Testis (tissue), 3 donors: ENCODE measurements around the gene GRIP1. TPM values are rescaled to one million over a fixed set of nuclear protein-coding genes. Genes with fewer than 3 reads are reported as not detected.

Source experiments
- DNase-seq: peaks from one replicate; pipeline ENCODE4 v3.0.0-alpha.2; 2019
- H3K27ac ChIP-seq, 2 donors: fragments of 200-600 bp; sonication (generic); one replicate each; pipeline ENCODE4 v1.5.1; 2019
- H3K27me3 ChIP-seq: fragments of 200-600 bp; sonication (generic); one replicate; pipeline ENCODE4 v1.5.1; 2019
- H3K36me3 ChIP-seq: fragments of 200-600 bp; sonication (generic); one replicate; pipeline ENCODE4 v1.5.1; 2017; ENCODE audit warnings: low read depth; ENCODE audit errors: missing control alignments
- H3K4me1 ChIP-seq: fragments of 200-600 bp; sonication (generic); one replicate; pipeline ENCODE4 v1.5.1; 2019
- H3K4me3 ChIP-seq, 2 donors: fragments of 200-600 bp; sonication (generic); one replicate each; pipeline ENCODE4 v1.5.1; 2017 to 2019
- H3K9me3 ChIP-seq: fragments of 200-600 bp; sonication (generic); one replicate; pipeline ENCODE4 v1.5.1; 2017
- POLR2A ChIP-seq: fragments of 450-650 bp; IDR thresholded peaks from one replicate; pipeline ENCODE4 v1.6.1; 2017; ENCODE audit warnings: antibody characterized with exemption, mild to moderate bottlenecking, moderate library complexity
- WGBS, 2 donors: methylation state at CpG; one replicate each; pipeline ENCODE4 v1.1.5; 2018; 5-methylcytosine and 5-hydroxymethylcytosine counted together
- intact Hi-C: fragments of 100-400 bp; cut with DNase I; formaldehyde crosslinking; loops from one replicate; pipeline ENCODE4 v1.15.1; 2023; ENCODE audit warnings: low total_unique reads
- polyA plus RNA-seq: library from polyadenylated mRNA; stranded (reverse); fragments of 350-450 nt; fragmentation: Illumina TruSeq; extraction: RNeasy Lipid Tissue Mini Kit (QIAGEN cat#74804); gene quantifications from one replicate; pipeline ENCODE4 v1.2.3, GENCODE V29; 2014; ENCODE audit warnings: low read depth, low replicate concordance; ENCODE audit not compliant: insufficient read depth
- total RNA-seq, 2 donors: library from RNA; depleted of rRNA; stranded (reverse); fragments of >200 nt; gene quantifications; one replicate each; pipeline ENCODE4 v1.2.3, GENCODE V29; 2016
- TF ChIP-seq, protein P1 (sequence below), 3 experiments: fragments of 450-650 bp in 2 of 3; fragments of 200-600 bp in 1 of 3; sonication (generic) in 1 of 3; IDR thresholded peaks; one replicate each; pipeline ENCODE4 v1.5.1; 2016 to 2019; ENCODE audit warnings: antibody characterized with exemption in 3 of 3, mild to moderate bottlenecking in 2 of 3, moderate library complexity in 1 of 3

GRIP1 gene
- total and polyA plus RNA-seq, 3 donors from 2014 or later = 12.0 to 14.0 (median 12.9) TPM

DNA sequence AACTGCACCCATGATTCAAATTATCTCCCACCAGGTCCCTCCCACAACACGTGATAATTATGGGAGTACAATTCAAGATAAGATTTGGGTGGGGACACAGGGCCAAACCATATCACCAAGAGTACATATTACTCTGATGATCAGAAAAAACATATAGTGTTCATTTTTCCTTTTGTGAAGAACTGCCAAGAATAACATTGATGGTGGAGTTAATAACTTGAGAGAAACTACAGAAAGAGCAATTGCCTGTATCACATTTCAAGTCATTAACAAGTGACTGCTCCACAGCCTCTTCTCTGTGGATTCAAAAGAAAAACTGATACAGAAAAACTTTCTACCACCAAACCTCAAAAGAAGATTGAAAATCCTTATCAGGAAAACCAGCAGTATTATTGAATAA is 34.7 kb downstream of the GRIP1 start:
- WGBS, 2 donors = 22 to 38% methylated on average over 1 of the region's 1 CpG
- H3K36me3 ChIP-seq = no peaks in the 10 kb centered on the region
- no peak overlapping the region for H3K4me3 ChIP-seq
- no peaks in the 10 kb centered on the region for H3K27me3 ChIP-seq
- H3K4me1 ChIP-seq = no peaks in the 10 kb centered on the region
- intact Hi-C loops = no loop called here
- no peak overlapping the region for H3K27ac ChIP-seq
- TF ChIP-seq, protein P1, sequence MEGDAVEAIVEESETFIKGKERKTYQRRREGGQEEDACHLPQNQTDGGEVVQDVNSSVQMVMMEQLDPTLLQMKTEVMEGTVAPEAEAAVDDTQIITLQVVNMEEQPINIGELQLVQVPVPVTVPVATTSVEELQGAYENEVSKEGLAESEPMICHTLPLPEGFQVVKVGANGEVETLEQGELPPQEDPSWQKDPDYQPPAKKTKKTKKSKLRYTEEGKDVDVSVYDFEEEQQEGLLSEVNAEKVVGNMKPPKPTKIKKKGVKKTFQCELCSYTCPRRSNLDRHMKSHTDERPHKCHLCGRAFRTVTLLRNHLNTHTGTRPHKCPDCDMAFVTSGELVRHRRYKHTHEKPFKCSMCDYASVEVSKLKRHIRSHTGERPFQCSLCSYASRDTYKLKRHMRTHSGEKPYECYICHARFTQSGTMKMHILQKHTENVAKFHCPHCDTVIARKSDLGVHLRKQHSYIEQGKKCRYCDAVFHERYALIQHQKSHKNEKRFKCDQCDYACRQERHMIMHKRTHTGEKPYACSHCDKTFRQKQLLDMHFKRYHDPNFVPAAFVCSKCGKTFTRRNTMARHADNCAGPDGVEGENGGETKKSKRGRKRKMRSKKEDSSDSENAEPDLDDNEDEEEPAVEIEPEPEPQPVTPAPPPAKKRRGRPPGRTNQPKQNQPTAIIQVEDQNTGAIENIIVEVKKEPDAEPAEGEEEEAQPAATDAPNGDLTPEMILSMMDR (IDR thresholded peaks at IDR 0.05) = no peak
- TF ChIP-seq POLR2A = no peak
- H3K9me3 ChIP-seq = no peaks in the 10 kb centered on the region
- no peak for DNase-seq

DNA sequence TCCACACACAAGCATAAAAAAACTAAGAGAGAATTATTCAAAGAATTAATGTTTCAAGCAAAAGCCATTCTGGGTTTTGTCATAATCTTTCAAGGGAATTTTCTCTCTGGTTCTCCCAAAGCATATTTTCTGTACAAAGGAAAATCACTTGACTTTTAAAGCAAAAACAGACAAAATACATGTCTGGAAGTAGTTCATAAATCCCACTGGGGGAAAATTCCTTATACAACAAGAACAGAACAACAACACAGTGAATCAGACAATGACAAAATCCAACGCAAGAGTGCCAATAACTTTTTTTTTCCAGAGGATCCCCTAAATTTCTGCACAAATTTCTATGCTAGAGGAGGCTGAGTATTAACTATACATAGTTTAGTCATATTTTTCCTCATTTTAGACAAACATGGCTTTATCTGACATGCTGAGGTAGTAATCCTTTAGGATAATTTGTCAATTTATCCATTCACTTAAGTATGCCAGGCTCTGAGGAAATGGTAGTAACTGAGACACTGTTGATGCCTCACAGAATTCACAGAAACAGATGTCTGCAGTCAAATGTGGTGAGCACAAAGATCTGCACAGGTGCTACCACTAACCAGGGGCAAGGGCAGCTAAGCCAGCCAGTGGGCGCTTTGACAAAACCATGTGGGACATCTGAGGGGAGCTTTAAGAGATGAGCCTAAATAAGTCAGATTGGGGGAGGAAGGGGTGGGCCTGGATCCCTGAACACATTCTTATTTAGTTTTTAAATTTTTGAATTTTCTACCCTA is 38.0 kb downstream of the GRIP1 start:
- 80 to 83% methylated on average over 2 of the region's 2 CpGs for WGBS, 2 donors
- H3K27me3 ChIP-seq = no peaks in the 10 kb centered on the region
- no peaks in the 10 kb centered on the region for H3K36me3 ChIP-seq
- no peak overlapping the region for H3K27ac ChIP-seq
- TF ChIP-seq, protein P1 (IDR thresholded peaks at IDR 0.05) = no peak
- no peak for TF ChIP-seq POLR2A
- DNase-seq = no peak
- intact Hi-C loops = no loop called here
- no peaks in the 10 kb centered on the region for H3K4me1 ChIP-seq
- no peaks in the 10 kb centered on the region for H3K9me3 ChIP-seq
- no peak overlapping the region for H3K4me3 ChIP-seq

DNA sequence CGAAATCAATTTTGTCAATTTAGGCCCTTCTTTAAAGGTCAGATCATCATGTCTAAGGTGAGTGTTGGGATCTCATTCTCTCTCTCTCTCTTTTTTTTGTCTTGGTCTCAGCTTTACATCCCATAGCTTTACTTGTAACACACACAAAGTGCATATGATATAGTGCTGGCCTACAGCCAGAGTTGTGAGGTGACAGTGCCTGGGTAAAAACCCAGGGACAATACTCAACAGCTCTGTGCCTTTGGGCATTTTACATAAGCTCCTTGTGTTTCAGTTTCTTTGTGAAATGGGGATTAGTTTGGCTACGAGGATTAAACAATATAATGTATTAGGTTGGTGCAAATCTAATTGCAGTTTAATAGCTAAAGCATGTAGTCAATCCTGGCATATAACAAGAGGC is 40.2 kb downstream of the GRIP1 start:
- H3K4me1 ChIP-seq = no peaks in the 10 kb centered on the region
- no peak for DNase-seq
- WGBS, 2 donors = 90 to 98% methylated on average over 2 of the region's 2 CpGs
- H3K27ac ChIP-seq = no peak overlapping the region
- intact Hi-C loops = no loop called here
- TF ChIP-seq, protein P1 (IDR thresholded peaks at IDR 0.05) = no peak
- no peak for TF ChIP-seq POLR2A
- H3K4me3 ChIP-seq = no peak overlapping the region
- H3K9me3 ChIP-seq = no peaks in the 10 kb centered on the region
- no peaks in the 10 kb centered on the region for H3K27me3 ChIP-seq
- no peaks in the 10 kb centered on the region for H3K36me3 ChIP-seq

DNA sequence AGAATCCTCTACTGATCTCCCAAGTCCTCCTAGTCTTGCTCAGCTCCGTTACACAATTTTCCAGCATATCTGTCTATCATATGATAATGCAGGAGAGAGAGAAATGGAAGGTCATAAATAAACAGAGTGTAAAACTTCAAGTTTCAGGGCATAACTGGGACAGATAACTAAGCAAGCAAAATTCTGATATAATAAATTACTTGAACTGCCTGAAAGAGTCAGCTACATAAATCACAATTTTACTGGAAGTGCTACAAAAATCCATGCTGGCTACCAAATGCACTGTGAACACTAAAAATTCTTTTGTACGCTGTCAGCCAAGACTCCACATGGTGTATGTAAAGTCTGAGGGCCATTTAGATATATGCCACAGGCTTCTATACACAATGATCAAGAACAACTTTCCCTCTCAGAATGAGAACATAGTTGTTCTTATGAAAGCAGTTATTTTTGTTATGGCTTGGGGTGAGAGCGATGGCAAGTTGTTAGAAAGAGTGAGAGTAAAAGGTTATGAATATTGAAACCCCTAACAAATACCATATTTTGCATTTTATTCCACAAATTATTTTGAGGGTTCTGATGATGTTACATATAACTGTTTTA is 41.1 kb downstream of the GRIP1 start:
- no peaks in the 10 kb centered on the region for H3K4me1 ChIP-seq
- intact Hi-C loops = no loop called here
- H3K4me3 ChIP-seq = no peak overlapping the region
- H3K27ac ChIP-seq = no peak overlapping the region
- no peak for DNase-seq
- no peak for TF ChIP-seq POLR2A
- TF ChIP-seq, protein P1 (IDR thresholded peaks at IDR 0.05) = no peak
- H3K36me3 ChIP-seq = no peaks in the 10 kb centered on the region
- 81 to 84% methylated on average over 3 of the region's 3 CpGs for WGBS, 2 donors
- H3K9me3 ChIP-seq = no peaks in the 10 kb centered on the region
- no peaks in the 10 kb centered on the region for H3K27me3 ChIP-seq

DNA sequence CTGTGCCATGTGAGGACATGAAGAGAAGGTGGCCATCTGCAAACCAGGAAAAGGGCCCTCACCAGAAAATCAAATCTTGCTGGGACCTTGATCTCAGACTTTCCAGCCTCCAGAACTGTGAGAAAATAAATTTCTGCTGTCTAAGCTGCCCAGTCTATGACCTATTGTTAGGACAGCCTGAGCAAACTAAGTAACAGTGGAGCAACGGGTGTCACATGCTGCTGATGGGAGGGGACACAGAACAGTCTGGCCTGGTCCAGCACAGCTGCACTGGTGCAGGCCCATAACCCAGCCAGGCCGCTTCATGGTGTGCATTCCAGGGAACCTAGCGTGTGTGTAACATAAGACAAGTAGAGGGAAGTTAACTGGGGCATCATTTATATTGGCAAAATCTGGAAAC is 42.1 kb downstream of the GRIP1 start:
- no peaks in the 10 kb centered on the region for H3K9me3 ChIP-seq
- intact Hi-C loops = no loop called here
- H3K27ac ChIP-seq = no peak overlapping the region
- DNase-seq = peak; percentile 21
- no peak for TF ChIP-seq POLR2A
- TF ChIP-seq, protein P1 (IDR thresholded peaks at IDR 0.05) = no peak
- 71 to 84% methylated on average over 3 of the region's 3 CpGs for WGBS, 2 donors
- no peaks in the 10 kb centered on the region for H3K4me1 ChIP-seq
- H3K36me3 ChIP-seq = no peaks in the 10 kb centered on the region
- no peak overlapping the region for H3K4me3 ChIP-seq
- H3K27me3 ChIP-seq = no peaks in the 10 kb centered on the region
